Subcutaneous abdominal adipose tissue (tissue), 5 donors: ENCODE results near the gene SERPINH1.

Experiments
- H3K27ac ChIP-seq: one replicate; pipeline ENCODE4 v1.7.0; 2013; ENCODE audit warnings: low read depth, mild to moderate bottlenecking, inconsistent platforms, low read length, moderate library complexity
- H3K27me3 ChIP-seq, 5 donors: one replicate each; pipeline ENCODE4 v1.7.0; 2013; ENCODE audit warnings: low read length in 5 of 5, inconsistent platforms in 1 of 5; ENCODE audit not compliant: control insufficient read depth in 5 of 5, insufficient read depth in 4 of 5
- H3K36me3 ChIP-seq, 5 donors: one replicate each; pipeline ENCODE4 v1.7.0; 2013; ENCODE audit warnings: low read length in 5 of 5; ENCODE audit not compliant: control insufficient read depth in 5 of 5, insufficient read depth in 5 of 5
- H3K4me1 ChIP-seq, 5 donors: one replicate each; pipeline ENCODE4 v1.7.0; 2013; ENCODE audit warnings: low read length in 5 of 5, mild to moderate bottlenecking in 3 of 5, moderate library complexity in 1 of 5; ENCODE audit not compliant: control insufficient read depth in 5 of 5, insufficient read depth in 5 of 5
- H3K4me3 ChIP-seq, 5 donors: one replicate each; pipeline ENCODE4 v1.7.0; 2013; ENCODE audit warnings: low read length in 5 of 5, low read depth in 1 of 5
- H3K9ac ChIP-seq, 5 donors: one replicate each; pipeline ENCODE4 v1.7.0; 2013; ENCODE audit warnings: low read length in 5 of 5, mild to moderate bottlenecking in 4 of 5, moderate library complexity in 3 of 5
- H3K9me3 ChIP-seq, 5 donors: one replicate each; pipeline ENCODE4 v1.7.0; 2013; ENCODE audit warnings: low read length in 5 of 5; ENCODE audit not compliant: control insufficient read depth in 5 of 5
- donor health status: healthy.
- donor health status: healthy.
- donor health status: healthy.
- donor health status: healthy.
- donor health status: healthy.

SERPINH1 gene

GRCh38 chr11:75523189-75523588 lies 38.9 kb upstream of the SERPINH1 start:
- Histone ChIP-seq H3K9me3 (no peaks in the 10 kb centered on the region), H3K27ac (peak overlapping the region; percentile 57), H3K36me3 (no peaks in the 10 kb centered on the region), H3K27me3 (no peaks in the 10 kb centered on the region), H3K9ac (peak overlapping the region in 2 of 5 donors; percentile 58 to 75), H3K4me3 (peak overlapping the region in 3 of 5 donors; percentile 72 to 90 (median 85)), H3K4me1 (peaks cover 9 to 64% (median 60%) of the 10 kb centered on the region in 5 donors)

DNA sequence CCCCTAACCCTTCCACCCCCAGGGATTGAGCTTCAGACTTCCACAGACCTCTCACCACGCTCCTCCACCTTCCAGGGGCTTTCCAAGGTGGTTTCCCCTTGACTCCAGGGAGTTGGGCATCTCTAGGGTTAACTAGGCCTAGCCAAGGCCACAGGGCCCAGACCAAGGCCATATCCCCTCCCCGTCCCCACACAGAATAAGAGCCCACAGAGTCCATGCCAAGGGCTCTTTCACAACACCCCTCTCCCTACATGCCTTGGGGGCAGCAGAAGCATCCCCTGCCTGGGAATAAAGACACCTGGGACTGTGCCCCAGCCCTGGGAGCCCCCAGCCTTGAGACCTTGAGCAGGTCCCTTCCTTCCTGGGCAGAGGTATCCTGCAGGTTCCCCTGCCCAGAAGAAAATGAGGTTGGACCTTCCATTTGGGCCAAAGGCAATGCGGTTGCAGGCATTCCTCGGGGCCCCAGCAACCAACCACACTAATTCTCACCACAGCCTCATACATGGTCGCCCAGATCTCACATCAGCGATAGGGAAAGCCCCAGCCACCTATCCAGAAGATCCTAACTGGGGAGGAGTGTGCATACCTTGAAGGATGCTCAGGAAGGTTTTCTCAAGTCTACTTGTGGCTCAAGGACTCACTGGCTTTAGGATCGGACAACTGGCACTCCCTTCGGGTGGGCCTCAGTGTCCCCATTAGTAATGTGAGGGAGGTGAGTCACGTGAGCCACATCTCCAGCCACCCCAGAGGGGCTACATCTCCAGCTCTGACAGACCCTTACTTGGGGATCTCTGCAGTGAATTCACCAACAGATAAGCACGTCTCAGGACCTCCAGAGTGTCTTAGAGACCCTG lies 38.0 kb upstream of the SERPINH1 start:
- no peaks in the 10 kb centered on the region for H3K9me3 ChIP-seq
- H3K36me3 ChIP-seq: no peaks in the 10 kb centered on the region
- H3K9ac ChIP-seq: peak overlapping the region in 4 of 5 donors; percentile 35 to 75 (median 57)
- H3K4me3 ChIP-seq: peak overlapping the region; percentile 71 to 90 (median 84)
- no peaks in the 10 kb centered on the region for H3K27me3 ChIP-seq
- H3K27ac ChIP-seq: peak overlapping the region; percentile 27
- peaks cover 9 to 61% (median 60%) of the 10 kb centered on the region in 5 donors for H3K4me1 ChIP-seq

DNA sequence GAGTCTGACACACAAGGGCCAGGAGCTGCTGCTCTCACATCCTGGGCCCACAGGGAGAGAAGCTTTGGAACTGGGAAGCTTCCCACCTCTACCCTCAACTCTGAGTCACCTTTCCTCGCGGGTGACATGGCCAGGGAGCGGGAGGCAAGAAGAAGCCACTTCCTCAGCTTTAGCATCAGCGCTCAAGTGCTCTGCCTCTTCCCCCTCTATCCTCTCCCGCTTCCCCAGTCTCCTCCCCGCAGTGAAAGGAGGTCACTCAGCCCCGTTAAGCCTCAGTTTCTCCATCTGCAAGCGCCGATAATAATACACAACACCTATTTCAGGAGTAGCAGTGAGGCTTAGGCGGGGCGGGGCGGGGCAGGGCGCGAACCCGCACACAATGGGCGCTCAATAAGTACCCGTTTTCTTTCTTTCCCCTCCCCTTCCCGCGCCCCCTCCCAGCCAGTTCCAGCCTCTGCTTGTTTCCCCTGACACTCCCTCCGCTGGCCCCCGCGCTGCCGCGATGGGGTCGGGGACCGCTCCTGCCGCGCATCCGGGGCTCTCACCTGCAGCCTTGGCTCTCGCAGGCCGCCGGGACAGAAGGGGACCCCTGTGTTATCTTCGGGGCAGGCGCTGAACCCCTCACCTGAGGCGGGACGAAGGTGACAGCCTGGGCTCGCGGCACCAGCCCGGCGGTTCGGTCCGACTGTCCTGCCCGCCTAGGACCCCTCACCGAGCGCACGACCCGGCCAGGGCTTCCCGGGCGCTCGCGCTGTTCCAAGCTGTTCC lies 37.2 kb upstream of the SERPINH1 start:
- Histone ChIP-seq H3K9ac (peak overlapping the region in 4 of 5 donors; percentile 38 to 75 (median 66)), H3K27ac (peak overlapping the region; percentile 46), H3K4me3 (peak overlapping the region; percentile 71 to 90 (median 84)), H3K9me3 (no peaks in the 10 kb centered on the region), H3K27me3 (no peaks in the 10 kb centered on the region), H3K36me3 (no peaks in the 10 kb centered on the region), H3K4me1 (peaks cover 9 to 59% (median 55%) of the 10 kb centered on the region in 5 donors)

GRCh38 chr11:75525433-75526191 lies 36.4 kb upstream of the SERPINH1 start, which contains the start of gene GDPD5:
Gene GDPD5, minus strand, starts transcription at chr11:75525941. Its CDS starts 48,206 bp downstream, at chr11:75477735.
- peak within 1 kb of the TSS; percentile 71 to 90 (median 84) for H3K4me3 ChIP-seq
- H3K4me1 ChIP-seq: peaks cover 7 to 51% (median 47%) of the 10 kb centered on the region in 5 donors
- H3K27ac ChIP-seq: peak within 1 kb of the TSS; percentile 46
- no peaks in the 10 kb centered on the region for H3K27me3 ChIP-seq
- H3K36me3 ChIP-seq: no peaks in the 10 kb centered on the region
- H3K9ac ChIP-seq: peak within 1 kb of the TSS in 4 of 5 donors; percentile 38 to 75 (median 66)
- H3K9me3 ChIP-seq: no peaks in the 10 kb centered on the region

DNA sequence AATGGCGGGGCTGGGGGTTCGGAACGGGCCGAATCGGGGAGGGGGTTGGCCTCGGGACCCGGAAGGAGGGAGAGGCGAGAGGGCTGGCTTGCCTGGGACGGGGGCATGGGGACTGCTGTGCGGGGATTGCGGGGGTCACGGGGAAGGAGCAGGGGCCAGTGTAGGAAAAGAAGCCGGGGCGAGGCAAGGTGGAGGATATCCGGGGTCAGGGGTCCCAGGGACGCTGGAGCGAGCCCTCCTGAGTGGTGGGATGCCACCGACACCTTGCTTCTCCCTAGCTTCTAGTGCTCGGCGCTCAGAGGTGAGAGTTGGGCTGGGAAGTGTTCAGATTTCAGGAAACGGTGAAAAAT lies 35.9 kb upstream of the SERPINH1 start:
- peak overlapping the region in 3 of 5 donors; percentile 33 to 56 (median 51) for H3K9ac ChIP-seq
- H3K27me3 ChIP-seq: no peaks in the 10 kb centered on the region
- H3K27ac ChIP-seq: no peak overlapping the region
- H3K4me3 ChIP-seq: peak overlapping the region; percentile 59 to 84 (median 65)
- H3K36me3 ChIP-seq: no peaks in the 10 kb centered on the region
- peaks cover 7 to 46% (median 42%) of the 10 kb centered on the region in 5 donors for H3K4me1 ChIP-seq
- H3K9me3 ChIP-seq: no peaks in the 10 kb centered on the region

GRCh38 chr11:75527130-75527529 lies 34.9 kb upstream of the SERPINH1 start:
- Histone ChIP-seq H3K27me3 (no peaks in the 10 kb centered on the region), H3K4me3 (no peak overlapping the region), H3K4me1 (peaks cover 7 to 39% (median 35%) of the 10 kb centered on the region in 5 donors), H3K9ac (no peak overlapping the region), H3K27ac (no peak overlapping the region), H3K36me3 (no peaks in the 10 kb centered on the region), H3K9me3 (no peaks in the 10 kb centered on the region)

DNA sequence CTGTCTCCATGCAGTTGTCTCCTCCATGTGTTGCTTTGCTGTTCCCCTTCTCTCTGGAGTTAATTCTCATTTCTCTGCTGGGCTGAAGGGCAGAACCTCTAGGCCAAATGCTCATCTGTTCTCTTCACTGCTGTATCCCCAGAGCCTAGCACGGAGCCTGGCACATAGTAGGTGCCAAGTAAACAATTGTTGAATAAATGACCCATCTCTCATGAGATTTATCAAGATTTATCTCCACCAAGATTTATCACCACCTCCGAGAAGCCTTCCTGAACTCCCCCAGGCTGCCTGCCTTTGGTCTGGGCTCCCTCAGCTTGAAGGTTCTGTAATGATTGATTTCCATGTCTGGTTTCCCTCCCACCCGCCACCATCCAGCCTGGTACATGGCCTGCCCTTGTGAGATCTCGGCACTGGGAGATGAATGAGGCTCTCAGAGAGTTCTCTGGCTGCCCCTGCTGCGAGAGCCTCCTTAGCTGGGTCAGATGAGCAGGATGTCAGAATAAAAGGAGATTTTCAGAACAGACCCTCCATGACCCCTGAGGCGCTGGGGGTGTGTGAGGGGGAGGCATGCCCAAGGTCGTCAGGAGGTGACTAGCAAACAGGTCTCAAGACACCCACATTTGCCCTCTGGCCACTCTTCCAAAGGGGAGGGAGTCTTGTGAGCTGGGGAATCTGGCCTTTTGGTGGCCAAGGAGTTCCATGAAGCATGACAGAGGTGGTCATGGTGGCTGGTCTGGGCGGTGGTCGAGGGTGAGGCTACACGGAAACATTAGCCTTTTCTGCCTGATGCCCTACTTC lies 33.9 kb upstream of the SERPINH1 start:
- no peak overlapping the region for H3K4me3 ChIP-seq
- no peaks in the 10 kb centered on the region for H3K27me3 ChIP-seq
- H3K9ac ChIP-seq: no peak overlapping the region
- peaks cover 7 to 31% (median 28%) of the 10 kb centered on the region in 5 donors for H3K4me1 ChIP-seq
- H3K27ac ChIP-seq: no peak overlapping the region
- no peaks in the 10 kb centered on the region for H3K9me3 ChIP-seq
- H3K36me3 ChIP-seq: no peaks in the 10 kb centered on the region

DNA sequence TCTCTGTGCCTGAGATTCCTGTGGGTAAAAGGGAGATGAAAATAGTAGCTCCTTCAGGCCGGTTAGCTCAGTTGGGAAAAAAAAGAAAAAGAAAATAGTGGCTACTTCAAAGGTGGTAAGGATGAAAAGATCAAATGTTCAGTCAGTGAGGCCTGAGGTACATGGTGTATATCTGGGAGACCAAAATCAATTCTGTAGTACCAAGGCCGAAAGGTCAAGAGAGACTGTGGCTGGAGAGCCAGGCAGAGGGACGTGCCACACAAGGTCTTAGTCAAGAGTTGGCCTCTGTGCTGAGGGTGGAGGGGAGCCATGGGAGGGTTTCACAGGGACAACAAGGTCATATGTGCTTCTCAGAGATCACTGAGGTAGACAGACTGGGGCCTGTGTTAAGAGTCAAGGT lies 31.5 kb upstream of the SERPINH1 start:
- H3K4me3 ChIP-seq: no peak overlapping the region
- no peak overlapping the region for H3K27ac ChIP-seq
- no peaks in the 10 kb centered on the region for H3K9me3 ChIP-seq
- no peaks in the 10 kb centered on the region for H3K27me3 ChIP-seq
- no peak overlapping the region for H3K9ac ChIP-seq
- H3K36me3 ChIP-seq: no peaks in the 10 kb centered on the region
- H3K4me1 ChIP-seq: peaks cover 0 to 24% (median 21%) of the 10 kb centered on the region in 5 donors

- H3K9ac ChIP-seq: no peak overlapping the region
- H3K4me1 ChIP-seq: peaks cover 0 to 21% (median 18%) of the 10 kb centered on the region in 5 donors
- H3K27ac ChIP-seq: no peak overlapping the region
- H3K36me3 ChIP-seq: no peaks in the 10 kb centered on the region
- no peaks in the 10 kb centered on the region for H3K9me3 ChIP-seq
- no peaks in the 10 kb centered on the region for H3K27me3 ChIP-seq
- H3K4me3 ChIP-seq: no peak overlapping the region
Measured at GRCh38 chr11:75531325-75531724, 30.7 kb upstream of the SERPINH1 start.
